Smooth muscle cell of bladder (primary cell): ENCODE results near the gene NHLRC1. TPM values are rescaled to one million over a fixed set of nuclear protein-coding genes. Genes with fewer than 3 reads are reported as not detected.

Experiments
- total RNA-seq: library from RNA; depleted of rRNA; stranded (reverse); fragments of >200 nt; gene quantifications from 2 replicates; pipeline ENCODE4 v1.2.3, GENCODE V29; 2014

The NHLRC1 gene
- total RNA-seq: 1.3 and 1.8 TPM in 2 replicates

GRCh38 chr6:18122128-18123093 lies at the start of gene NHLRC1:
TSS of gene NHLRC1 (minus strand) at chr6:18122677. CDS start at chr6:18122606, 71 bp downstream.

GRCh38 chr6:18155150-18155863 lies 32.8 kb upstream of the NHLRC1 start, which contains the start of gene KDM1B:
TSS of gene KDM1B (plus strand) at chr6:18155422. CDS start at chr6:18159896, 4,474 bp downstream.

GRCh38 chr6:18154507-18155149 lies 32.2 kb upstream of the NHLRC1 start, which contains the start of gene TPMT:
TSS of gene TPMT (minus strand) at chr6:18155077. CDS start at chr6:18149127, 5,950 bp downstream.

Other genes with a start within 250 kb of the NHLRC1 start
- 48.8 and 72.6 TPM in 2 replicates for gene KIF13A, start 135.0 kb downstream of the NHLRC1 start, total RNA-seq
- gene TPMT, start 32.4 kb upstream of the NHLRC1 start, total RNA-seq: 10.7 and 11.0 TPM in 2 replicates
- 9.2 and 11.9 TPM in 2 replicates for gene KDM1B, start 32.7 kb upstream of the NHLRC1 start, total RNA-seq
- 59.6 and 85.4 TPM in 2 replicates for gene DEK, start 141.9 kb upstream of the NHLRC1 start, total RNA-seq